Esophagus (tissue), 2 donors: ENCODE results near the gene FGFRL1. TPM values are rescaled to one million over a fixed set of nuclear protein-coding genes. Genes with fewer than 3 reads are reported as not detected.
"Not testable (repeated sequence)": the region's sequence is repeated elsewhere in the genome, so short reads cannot be mapped to it uniquely, and the experiment has no call there.

ENCODE experiments used
- H3K27ac ChIP-seq, 2 donors: one replicate each; pipeline ENCODE4 v1.5.1; 2013; ENCODE audit warnings: low read depth in 2 of 2, mild to moderate bottlenecking in 2 of 2, inconsistent platforms in 1 of 2, low read length in 1 of 2, moderate library complexity in 1 of 2
- H3K27me3 ChIP-seq, 2 donors: one replicate each; pipeline ENCODE4 v1.6.1; 2013; ENCODE audit warnings: low read length in 2 of 2, control low read depth in 1 of 2, mild to moderate bottlenecking in 1 of 2; ENCODE audit not compliant: insufficient read depth in 2 of 2, control insufficient read depth in 1 of 2
- H3K36me3 ChIP-seq, 2 donors: one replicate each; pipeline ENCODE4 v1.6.1; 2013; ENCODE audit warnings: low read length in 1 of 2; ENCODE audit not compliant: control insufficient read depth in 2 of 2, insufficient read depth in 2 of 2
- H3K4me1 ChIP-seq, 2 donors: one replicate each; pipeline ENCODE4 v1.6.1; 2013; ENCODE audit warnings: low read length in 1 of 2; ENCODE audit not compliant: control insufficient read depth in 2 of 2, insufficient read depth in 2 of 2
- H3K4me3 ChIP-seq, 2 donors: one replicate each; pipeline ENCODE4 v1.5.1; 2013; ENCODE audit warnings: low read length in 2 of 2, mild to moderate bottlenecking in 2 of 2, low read depth in 1 of 2, moderate library complexity in 1 of 2
- H3K9me3 ChIP-seq, 2 donors: one replicate each; pipeline ENCODE4 v1.6.1; 2013; ENCODE audit warnings: mild to moderate bottlenecking in 2 of 2, low read depth in 1 of 2, low read length in 1 of 2, moderate library complexity in 1 of 2; ENCODE audit not compliant: control insufficient read depth in 2 of 2, insufficient read depth in 1 of 2
- WGBS, 2 donors: extraction: QIAGEN DNeasy Blood & Tissue Kit; methylation state at CpG; one replicate each; pipeline ENCODE4 v1.1.7; 2013; 5-methylcytosine and 5-hydroxymethylcytosine counted together
- polyA plus RNA-seq, 2 donors: library from polyadenylated mRNA; stranded (reverse); fragments of 200-250 nt; gene quantifications; one replicate each; pipeline ENCODE4 v1.2.3, GENCODE V29; 2013
- donor health status: healthy with polysubstance abuse.
- donor health status: Bipolar disorder and iron deficiency.

Gene FGFRL1
- polyA plus RNA-seq, 2 donors, result 2.3 to 3.4 TPM

- peaks cover 0 to 23% of the 10 kb centered on the region in 2 donors for H3K4me1 ChIP-seq
- not testable (repeated sequence) for H3K4me3 ChIP-seq, H3K9me3 ChIP-seq, H3K36me3 ChIP-seq, H3K27ac ChIP-seq
- H3K27me3 ChIP-seq, result peaks cover 0 to 43% of the 10 kb centered on the region in 2 donors
- WGBS, 2 donors, result 41 to 47% methylated on average over 16 to 18 of the region's 21 CpGs
Measured at GRCh38 chr4:999240-999863, 12.1 kb upstream of the FGFRL1 start.

GRCh38 chr4:999882-1000425 lies 11.5 kb upstream of the FGFRL1 start:
- H3K9me3 ChIP-seq, result peaks cover 0 to 2% of the 10 kb centered on the region in 2 donors
- 57 to 60% methylated on average over 17 to 18 of the region's 18 CpGs for WGBS, 2 donors
- H3K36me3 ChIP-seq, result no peaks in the 10 kb centered on the region
- peaks cover 0 to 23% of the 10 kb centered on the region in 2 donors for H3K4me1 ChIP-seq
- peaks cover 0 to 43% of the 10 kb centered on the region in 2 donors for H3K27me3 ChIP-seq
- H3K4me3 ChIP-seq, result no peak overlapping the region
- H3K27ac ChIP-seq, result no peak overlapping the region

- peaks cover 0 to 2% of the 10 kb centered on the region in 2 donors for H3K9me3 ChIP-seq
- peaks cover 0 to 23% of the 10 kb centered on the region in 2 donors for H3K4me1 ChIP-seq
- H3K4me3 ChIP-seq, result no peak overlapping the region
- peaks cover 0 to 43% of the 10 kb centered on the region in 2 donors for H3K27me3 ChIP-seq
- no peaks in the 10 kb centered on the region for H3K36me3 ChIP-seq
- no peak overlapping the region for H3K27ac ChIP-seq
- 86 to 90% methylated on average over 12 to 15 of the region's 15 CpGs for WGBS, 2 donors
Measured at GRCh38 chr4:1000686-1001260, 10.7 kb upstream of the FGFRL1 start.

- Histone ChIP-seq H3K27me3 (peaks cover 0 to 45% of the 10 kb centered on the region in 2 donors), H3K4me3 (no peak overlapping the region), H3K27ac (no peak overlapping the region), H3K36me3 (no peaks in the 10 kb centered on the region), H3K4me1 (peaks cover 0 to 23% of the 10 kb centered on the region in 2 donors), H3K9me3 (peaks cover 0 to 2% of the 10 kb centered on the region in 2 donors)
- WGBS, 2 donors, result 18 to 24% methylated on average over 45 to 48 of the region's 48 CpGs
Measured at GRCh38 chr4:1001561-1002130, 9.8 kb upstream of the FGFRL1 start.

- H3K36me3 ChIP-seq, result no peaks in the 10 kb centered on the region
- no peak overlapping the region for H3K27ac ChIP-seq
- H3K4me3 ChIP-seq, result no peak overlapping the region
- peaks cover 0 to 41% of the 10 kb centered on the region in 2 donors for H3K27me3 ChIP-seq
- peaks cover 0 to 23% of the 10 kb centered on the region in 2 donors for H3K4me1 ChIP-seq
- WGBS, 2 donors, result 3 to 4% methylated on average over 35 to 54 of the region's 54 CpGs
- peaks cover 0 to 2% of the 10 kb centered on the region in 2 donors for H3K9me3 ChIP-seq
Measured at GRCh38 chr4:1002131-1002630, 9.2 kb upstream of the FGFRL1 start.

- Histone ChIP-seq H3K9me3 (peaks cover 0 to 2% of the 10 kb centered on the region in 2 donors), H3K4me3 (no peak overlapping the region), H3K36me3 (no peaks in the 10 kb centered on the region), H3K27me3 (peaks cover 0 to 38% of the 10 kb centered on the region in 2 donors), H3K4me1 (peaks cover 0 to 23% of the 10 kb centered on the region in 2 donors), H3K27ac (no peak overlapping the region)
- 3 to 4% methylated on average over 50 to 75 of the region's 75 CpGs for WGBS, 2 donors
Measured at GRCh38 chr4:1002631-1003251, 8.7 kb upstream of the FGFRL1 start.

- no peaks in the 10 kb centered on the region for H3K36me3 ChIP-seq
Measured at GRCh38 chr4:1003271-1004070, 8.0 kb upstream of the FGFRL1 start.

GRCh38 chr4:1004071-1004418 lies 7.4 kb upstream of the FGFRL1 start:
- no peak overlapping the region for H3K4me3 ChIP-seq
- 82 to 87% methylated on average over 13 of the region's 13 CpGs for WGBS, 2 donors
- H3K27me3 ChIP-seq, result peaks cover 0 to 36% of the 10 kb centered on the region in 2 donors
- no peaks in the 10 kb centered on the region for H3K36me3 ChIP-seq
- H3K9me3 ChIP-seq, result peaks cover 0 to 2% of the 10 kb centered on the region in 2 donors
- no peak overlapping the region for H3K27ac ChIP-seq
- peaks cover 0 to 20% of the 10 kb centered on the region in 2 donors for H3K4me1 ChIP-seq

More at GRCh38 chr4:1003271-1004070, 8.0 kb upstream of the FGFRL1 start:
- 26 to 44% methylated on average over 31 to 63 of the region's 63 CpGs for WGBS, 2 donors
- Histone ChIP-seq H3K27me3 (peaks cover 0 to 36% of the 10 kb centered on the region in 2 donors), H3K9me3 (peaks cover 0 to 2% of the 10 kb centered on the region in 2 donors), H3K27ac (no peak overlapping the region), H3K4me3 (no peak overlapping the region), H3K4me1 (peaks cover 0 to 18% of the 10 kb centered on the region in 2 donors)
